ENCODE measurements around the gene ZCCHC14. TPM values are rescaled to one million over a fixed set of nuclear protein-coding genes. Genes with fewer than 3 reads are reported as not detected.

The ZCCHC14 gene
- total and polyA plus RNA-seq, 2 of the 13 experiments (the other 11 are each of a cell fraction or from before 2014, with no cell fraction given): 12.4 to 12.5 TPM

- TF ChIP-seq ZNF646 (CRISPR knock-in tag; IDR thresholded peaks at IDR 0.05) (no peak), THAP9 (CRISPR knock-in tag; IDR thresholded peaks at IDR 0.05; ENCODE audit: borderline replicate concordance) (no peak), ZKSCAN5 (CRISPR knock-in tag; IDR thresholded peaks at IDR 0.05) (no peak), FLYWCH1 (CRISPR knock-in tag; IDR thresholded peaks at IDR 0.05) (no peak)
These were observed 38.4 kb downstream of the ZCCHC14 start (continued) for GRCh38 chr16:87454391-87454790.

All from HepG2 (cell line).